NCI-H1105 (cell line): ENCODE measurements around the gene TTC32.
"Not testable (repeated sequence)": the region's sequence is repeated elsewhere in the genome, so short reads cannot be mapped to it uniquely, and the experiment has no call there.

Source experiments
- DNase-seq: peaks from one replicate; lab custom pipeline; 2025; lab: John Stamatoyannopoulos, UW

Gene TTC32

GRCh38 chr2:19901442-19902215 lies at the start of gene TTC32:
TSS of gene TTC32 (minus strand) at chr2:19901983. CDS start at chr2:19901854, 129 bp downstream.
- peak; percentile 84 for DNase-seq

GRCh38 chr2:19949071-19949470 lies 47.3 kb upstream of the TTC32 start:
- no peak for DNase-seq

- no peak for DNase-seq
These were observed 45.6 kb upstream of the TTC32 start for GRCh38 chr2:19947184-19947940.

- DNase-seq, result no peak
These were observed 42.5 kb upstream of the TTC32 start for GRCh38 chr2:19944205-19944845.

- DNase-seq, result no peak
These were observed 41.4 kb upstream of the TTC32 start for GRCh38 chr2:19943189-19943588.

GRCh38 chr2:19942199-19942598 lies 40.4 kb upstream of the TTC32 start:
- no peak for DNase-seq

- DNase-seq, result no peak
These were observed 35.2 kb upstream of the TTC32 start for GRCh38 chr2:19937004-19937403.

GRCh38 chr2:19936203-19936602 lies 34.4 kb upstream of the TTC32 start:
- no peak for DNase-seq

GRCh38 chr2:19933351-19933981 lies 31.7 kb upstream of the TTC32 start:
- no peak for DNase-seq

GRCh38 chr2:19932928-19933327 lies 31.1 kb upstream of the TTC32 start:
- DNase-seq, result no peak

GRCh38 chr2:19929226-19929625 lies 27.4 kb upstream of the TTC32 start:
- DNase-seq, result no peak

GRCh38 chr2:19927816-19928215 lies 26.0 kb upstream of the TTC32 start:
- DNase-seq, result not testable (repeated sequence)

- not testable (repeated sequence) for DNase-seq
These were observed 22.7 kb upstream of the TTC32 start for GRCh38 chr2:19924526-19924925.

- DNase-seq, result not testable (repeated sequence)
These were observed 20.4 kb upstream of the TTC32 start for GRCh38 chr2:19922188-19922587.

GRCh38 chr2:19916385-19916950 lies 14.7 kb upstream of the TTC32 start:
- no peak for DNase-seq

- no peak for DNase-seq
These were observed 12.6 kb upstream of the TTC32 start for GRCh38 chr2:19914266-19914975.

- no peak for DNase-seq
These were observed 10.2 kb upstream of the TTC32 start for GRCh38 chr2:19911808-19912509.

- DNase-seq, result no peak
These were observed 495 bp upstream of the TTC32 start for GRCh38 chr2:19902216-19902740.

GRCh38 chr2:19900931-19901441 lies 797 bp downstream of the TTC32 start:
- DNase-seq, result no peak
